Neuronal stem cell (in vitro differentiated cells): ENCODE data around the gene YAE1.

Experiments used
- DNase-seq: peaks from one replicate; pipeline ENCODE4 v3.0.0-alpha.2; 2013; ENCODE audit warnings: low spot score
- H2AFZ ChIP-seq: one replicate; pipeline ENCODE4 v1.6.1; 2013; ENCODE audit warnings: mild to moderate bottlenecking, low read length, inconsistent platforms
- H2AK5ac ChIP-seq: 2 replicates; pipeline ENCODE4 v1.6.1; 2013; ENCODE audit warnings: low read depth, mild to moderate bottlenecking, inconsistent platforms, low read length, moderate library complexity, mixed read lengths
- H2BK120ac ChIP-seq: 2 replicates; pipeline ENCODE4 v1.6.1; 2013; ENCODE audit warnings: low read depth, mild to moderate bottlenecking, inconsistent platforms, low read length, moderate library complexity, mixed read lengths
- H2BK12ac ChIP-seq: one replicate; pipeline ENCODE4 v1.6.1; 2013; ENCODE audit warnings: low read length, inconsistent platforms
- H2BK15ac ChIP-seq: 2 replicates; pipeline ENCODE4 v1.6.1; 2013; ENCODE audit warnings: mild to moderate bottlenecking, low read length, inconsistent platforms, mixed read lengths
- H2BK5ac ChIP-seq: one replicate; pipeline ENCODE4 v1.6.1; 2013; ENCODE audit warnings: inconsistent platforms, mild to moderate bottlenecking, low read length, moderate library complexity
- H3K14ac ChIP-seq: one replicate; pipeline ENCODE4 v1.6.1; 2013; ENCODE audit warnings: low read length, inconsistent platforms
- H3K18ac ChIP-seq: 2 replicates; pipeline ENCODE4 v1.6.1; 2013; ENCODE audit warnings: low read length, inconsistent platforms
- H3K23ac ChIP-seq: 2 replicates; pipeline ENCODE4 v1.6.1; 2013; ENCODE audit warnings: low read depth, mild to moderate bottlenecking, mixed read lengths, low read length, inconsistent platforms; ENCODE audit not compliant: poor library complexity
- H3K27ac ChIP-seq: replicated peaks from 3 replicates; pipeline ENCODE4 v1.5.1; 2013; ENCODE audit warnings: low read length, inconsistent platforms
- H3K27me3 ChIP-seq, 3 experiments: 2 replicates each; pipeline ENCODE4 v1.6.1; 2013; ENCODE audit warnings: low read length in 3 of 3, mild to moderate bottlenecking in 2 of 3, inconsistent platforms in 1 of 3, low read depth in 1 of 3, mixed read lengths in 1 of 3, moderate library complexity in 1 of 3; ENCODE audit not compliant: control insufficient read depth in 3 of 3, insufficient read depth in 3 of 3
- H3K36me3 ChIP-seq, 2 donors: replicated peaks in 1 of 2; 2 replicates each; pipeline ENCODE4 v1.6.1; 2013; ENCODE audit warnings: low read length in 2 of 2; ENCODE audit not compliant: control insufficient read depth in 2 of 2, insufficient read depth in 2 of 2
- H3K4ac ChIP-seq: 2 replicates; pipeline ENCODE4 v1.6.1; 2013; ENCODE audit warnings: inconsistent platforms, mild to moderate bottlenecking, low read length, moderate library complexity
- H3K4me1 ChIP-seq, 2 donors: 1 replicate in 1 of 2; 2 replicates in 1 of 2; pipeline ENCODE4 v1.6.1; 2013; ENCODE audit warnings: low read length in 2 of 2, low read depth in 1 of 2; ENCODE audit not compliant: control insufficient read depth in 2 of 2, insufficient read depth in 1 of 2
- H3K4me2 ChIP-seq: one replicate; pipeline ENCODE4 v1.6.1; 2013; ENCODE audit warnings: mild to moderate bottlenecking, low read length, inconsistent platforms; ENCODE audit not compliant: insufficient read depth, poor library complexity, severe bottlenecking
- H3K4me3 ChIP-seq, 2 donors: 2 replicates each; pipeline ENCODE4 v1.5.1; 2013; ENCODE audit warnings: low read length in 2 of 2, mild to moderate bottlenecking in 2 of 2, inconsistent platforms in 1 of 2, moderate library complexity in 1 of 2
- H3K79me1 ChIP-seq: one replicate; pipeline ENCODE4 v1.6.1; 2013; ENCODE audit warnings: low read depth, mild to moderate bottlenecking, inconsistent platforms, low read length, moderate library complexity
- H3K9ac ChIP-seq: one replicate; pipeline ENCODE4 v1.6.1; 2013; ENCODE audit warnings: mild to moderate bottlenecking, low read depth, low read length, inconsistent platforms; ENCODE audit not compliant: poor library complexity
- H3K9me3 ChIP-seq, 2 donors: replicated peaks in 1 of 2; 2 replicates each; pipeline versions ENCODE3 to v1.6.1; 2013; ENCODE audit warnings: low read length in 2 of 2, mild to moderate bottlenecking in 2 of 2, inconsistent platforms in 1 of 2, low read depth in 1 of 2, mixed read lengths in 1 of 2, moderate library complexity in 1 of 2; ENCODE audit not compliant: control insufficient read depth in 2 of 2, insufficient read depth in 1 of 2
- H4K8ac ChIP-seq: one replicate; pipeline ENCODE4 v1.6.1; 2013; ENCODE audit warnings: low read depth, mild to moderate bottlenecking, inconsistent platforms, low read length, moderate library complexity
- H4K91ac ChIP-seq: one replicate; pipeline ENCODE4 v1.6.1; 2013; ENCODE audit warnings: low read length, low read depth, mild to moderate bottlenecking, inconsistent platforms; ENCODE audit not compliant: poor library complexity
- WGBS, 2 donors: extraction: QIAGEN DNeasy Blood & Tissue Kit; methylation state at CpG; one replicate each; pipeline ENCODE4 v1.1.7; 2013; ENCODE audit warnings: missing lambda C conversion rate in 2 of 2, mixed read lengths in 1 of 2; ENCODE audit not compliant: insufficient read length in 2 of 2, insufficient replicate concordance in 1 of 2; ENCODE audit errors: extremely low coverage in 2 of 2; 5-methylcytosine and 5-hydroxymethylcytosine counted together

YAE1 gene

GRCh38 chr7:39621261-39621660, 55.1 kb downstream of the YAE1 start:
- DNase-seq: no peak
- Histone ChIP-seq H3K14ac (no peak overlapping the region), H2BK15ac (no peak overlapping the region), H3K18ac (no peak overlapping the region), H2BK12ac (no peak overlapping the region), H3K4me2 (no peak overlapping the region), H2BK120ac (no peak overlapping the region), H3K36me3 (no peaks in the 10 kb centered on the region), H2BK5ac (no peak overlapping the region), H3K4me1 (peaks cover 4 to 13% of the 10 kb centered on the region in 2 donors), H3K9me3 (no peaks in the 10 kb centered on the region), H3K4me3 (no peak overlapping the region), H3K27me3 (no peaks in the 10 kb centered on the region), H3K27ac (no peak overlapping the region), H4K8ac (no peak overlapping the region), H3K4ac (no peak overlapping the region), H4K91ac (no peak overlapping the region), H3K9ac (no peak overlapping the region), H2AK5ac (no peak overlapping the region), H3K23ac (no peak overlapping the region), H3K79me1 (peaks cover 3% of the 10 kb centered on the region), H2AFZ (no peak overlapping the region)
- WGBS, 2 donors: no CpG with 5 or more reads among the region's 1 CpG

GRCh38 chr7:39621784-39622411, 55.7 kb downstream of the YAE1 start:
- H3K14ac ChIP-seq: no peak overlapping the region
- no peak overlapping the region for H2AFZ ChIP-seq
- H3K9me3 ChIP-seq: no peaks in the 10 kb centered on the region
- no peak for DNase-seq
- no peak overlapping the region for H3K27ac ChIP-seq
- H4K91ac ChIP-seq: no peak overlapping the region
- H3K4me3 ChIP-seq: peak overlapping the region in 1 of 2 donors; percentile 65
- H3K4me2 ChIP-seq: no peak overlapping the region
- no peak overlapping the region for H3K23ac ChIP-seq
- no peak overlapping the region for H2BK120ac ChIP-seq
- H2BK15ac ChIP-seq: no peak overlapping the region
- peaks cover 3% of the 10 kb centered on the region for H3K79me1 ChIP-seq
- H2BK5ac ChIP-seq: no peak overlapping the region
- H3K18ac ChIP-seq: no peak overlapping the region
- H3K9ac ChIP-seq: no peak overlapping the region
- no peak overlapping the region for H3K4ac ChIP-seq
- no peaks in the 10 kb centered on the region for H3K27me3 ChIP-seq
- no peak overlapping the region for H2BK12ac ChIP-seq
- WGBS, 2 donors: no CpG with 5 or more reads among the region's 1 CpG
- no peak overlapping the region for H4K8ac ChIP-seq
- H2AK5ac ChIP-seq: no peak overlapping the region
- H3K36me3 ChIP-seq: no peaks in the 10 kb centered on the region
- H3K4me1 ChIP-seq: peaks cover 4 to 13% of the 10 kb centered on the region in 2 donors
